ENCODE results near the gene NEB.

The NEB gene

GRCh38 chr2:151484100-151484499 is 250.2 kb downstream of the NEB start:
- in situ Hi-C loops (cut with HindIII; ENCODE audit: low sequenced_read_pairs) = no loop called here

- in situ Hi-C loops (cut with HindIII; ENCODE audit: low sequenced_read_pairs) = no loop called here
Measured at GRCh38 chr2:151483546-151483945, 250.7 kb downstream of the NEB start.

GRCh38 chr2:151482171-151482725 is 252.0 kb downstream of the NEB start:
- in situ Hi-C loops (cut with HindIII; ENCODE audit: low sequenced_read_pairs) = no loop called here

DNA sequence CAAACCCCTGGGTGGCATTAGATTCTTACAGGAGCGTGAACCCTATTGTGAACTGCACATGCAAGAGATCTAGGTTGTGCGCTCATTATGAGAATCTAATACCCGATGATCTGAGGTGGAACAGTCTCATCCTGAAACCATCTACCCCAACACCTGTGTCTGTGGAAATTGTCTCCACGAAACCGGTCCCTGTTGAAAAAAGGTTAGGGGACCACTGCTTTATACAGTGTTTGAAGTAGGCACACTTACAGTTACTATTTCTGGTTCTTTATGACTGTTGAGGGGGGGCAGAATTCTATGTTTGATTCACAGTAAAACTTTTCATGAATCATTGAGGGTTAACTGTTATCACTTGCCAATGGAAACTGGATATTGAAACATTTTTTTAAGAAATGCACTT is 252.5 kb downstream of the NEB start:
- in situ Hi-C loops (cut with HindIII; ENCODE audit: low sequenced_read_pairs) = no loop called here

- in situ Hi-C loops (cut with HindIII; ENCODE audit: low sequenced_read_pairs) = no loop called here
Measured at GRCh38 chr2:151478011-151478410, 256.3 kb downstream of the NEB start.

DNA sequence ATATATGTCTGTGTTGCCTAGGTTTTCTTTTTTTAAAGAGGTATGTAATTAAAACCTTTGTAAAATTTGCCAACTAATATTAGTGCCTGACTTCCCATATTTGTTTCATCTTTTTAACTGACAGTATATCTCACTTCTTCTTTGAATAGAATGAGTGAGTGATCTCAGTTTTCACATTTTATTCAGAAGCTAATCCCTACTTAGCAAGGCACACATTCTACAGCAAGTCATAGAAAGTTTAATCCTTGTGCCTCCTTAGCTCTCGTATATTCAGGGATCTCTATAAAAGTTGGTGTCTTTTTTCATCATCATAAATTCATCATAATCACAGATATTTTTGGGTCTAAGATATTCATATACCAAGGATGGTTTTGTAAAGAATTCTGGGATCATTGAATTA is 258.0 kb downstream of the NEB start:
- in situ Hi-C loops (cut with HindIII; ENCODE audit: low sequenced_read_pairs) = no loop called here

- in situ Hi-C loops (cut with HindIII; ENCODE audit: low sequenced_read_pairs) = no loop called here
Measured at GRCh38 chr2:151475071-151475470, 259.2 kb downstream of the NEB start.

- in situ Hi-C loops (cut with HindIII; ENCODE audit: low sequenced_read_pairs) = no loop called here
Measured at GRCh38 chr2:151472966-151473365, 261.3 kb downstream of the NEB start.

DNA sequence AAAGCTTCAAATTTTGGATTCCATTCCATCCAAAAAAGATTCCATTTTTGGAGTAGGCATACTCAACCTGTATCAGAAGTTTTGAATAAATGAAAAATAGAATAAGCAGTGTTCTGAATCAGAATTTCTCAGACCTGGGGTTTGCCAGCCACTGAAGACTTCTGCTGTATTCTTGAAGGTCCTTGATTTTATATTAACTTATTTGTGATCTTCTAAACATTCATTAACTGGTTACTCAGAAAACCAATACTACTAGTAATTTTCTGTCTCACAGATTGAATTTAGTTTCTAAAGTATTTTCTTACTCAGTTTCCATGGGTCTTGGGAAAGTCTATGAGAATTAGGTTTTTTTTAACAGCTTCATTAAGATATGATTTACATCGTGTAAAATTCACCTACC is 263.7 kb downstream of the NEB start:
- in situ Hi-C loops (cut with HindIII; ENCODE audit: low sequenced_read_pairs) = no loop called here

GRCh38 chr2:151465771-151466170 is 268.5 kb downstream of the NEB start:
- in situ Hi-C loops (cut with HindIII; ENCODE audit: low sequenced_read_pairs) = no loop called here

GRCh38 chr2:151459358-151459757 is 274.9 kb downstream of the NEB start:
- in situ Hi-C loops (cut with HindIII; ENCODE audit: low sequenced_read_pairs) = no loop called here

- in situ Hi-C loops (cut with HindIII; ENCODE audit: low sequenced_read_pairs) = no loop called here
Measured at GRCh38 chr2:151439127-151439526, 295.1 kb downstream of the NEB start.

- in situ Hi-C loops (cut with HindIII; ENCODE audit: low sequenced_read_pairs) = no loop called here
Measured at GRCh38 chr2:151438506-151438905, 295.8 kb downstream of the NEB start.

- in situ Hi-C loops (cut with HindIII; ENCODE audit: low sequenced_read_pairs) = no loop called here
Measured at GRCh38 chr2:151437630-151438029, 296.6 kb downstream of the NEB start.

Measured in endothelial cell of hepatic sinusoid (primary cell).